OCI-LY3 (cell line): ENCODE measurements around the gene NDUFS7.

Source experiments
- H2AFZ ChIP-seq: fragments of 200-600, 300-600 bp; shearing (Covaris generic); 2 replicates; pipeline ENCODE4 v1.6.0; 2014; ENCODE audit warnings: antibody characterized with exemption, low read depth, low read length
- H3K27ac ChIP-seq: fragments of 200-600, 300-600 bp; sonication (generic); 2 replicates; pipeline ENCODE4 v1.5.1; 2014; ENCODE audit warnings: mild to moderate bottlenecking, low read length, moderate library complexity, mixed read lengths
- H3K27me3 ChIP-seq: fragments of 200-600, 300-600 bp; sonication (generic); 2 replicates; pipeline ENCODE4 v1.6.1; 2014; ENCODE audit warnings: low read depth, low read length, mixed read lengths
- H3K36me3 ChIP-seq: fragments of 200-600, 300-600 bp; sonication (generic); replicated peaks from 2 replicates; pipeline ENCODE3; 2014; ENCODE audit warnings: low read depth, low read length, mixed read lengths
- H3K4me1 ChIP-seq: fragments of 300-600, 200-600 bp; sonication (generic); 2 replicates; pipeline ENCODE4 v1.6.1; 2014; ENCODE audit warnings: low read length, mixed read lengths
- H3K4me2 ChIP-seq: fragments of 200-600, 300-600 bp; sonication (generic); 2 replicates; pipeline ENCODE4 v1.6.1; 2014; ENCODE audit warnings: low read length, mixed read lengths
- H3K4me3 ChIP-seq: fragments of 300-600, 200-600 bp; sonication (generic); 2 replicates; pipeline ENCODE4 v1.5.1; 2014; ENCODE audit warnings: antibody characterized with exemption, mild to moderate bottlenecking, low read length, moderate library complexity
- H3K79me2 ChIP-seq: fragments of 300-600, 200-600 bp; shearing (Covaris generic); 2 replicates; pipeline ENCODE4 v1.6.1; 2014; ENCODE audit warnings: mild to moderate bottlenecking, low read length, mixed read lengths
- H3K9ac ChIP-seq: fragments of 300-600, 200-600 bp; shearing (Covaris generic); 2 replicates; pipeline ENCODE4 v1.6.0; 2014; ENCODE audit warnings: mild to moderate bottlenecking, low read length, moderate library complexity
- H3K9me3 ChIP-seq: fragments of 200-600, 300-600 bp; shearing (Covaris generic); 2 replicates; pipeline ENCODE4 v1.6.1; 2014; ENCODE audit warnings: low read length, mixed read lengths; ENCODE audit not compliant: insufficient read depth
- H4K20me1 ChIP-seq: fragments of 200-600, 300-600 bp; sonication (generic); 2 replicates; pipeline ENCODE4 v1.6.1; 2016; ENCODE audit warnings: low read length, mixed read lengths; ENCODE audit not compliant: insufficient read depth
- EZH2phosphoT487 ChIP-seq: fragments of 200-600 bp; shearing (Covaris generic); IDR thresholded peaks from 2 replicates; pipeline ENCODE4 v1.6.1; 2018; ENCODE audit warnings: antibody characterized with exemption, mixed run types, low read depth
- TF ChIP-seq, protein P1 (sequence below): fragments of 200-600, 300-600 bp; sonication (generic); IDR thresholded peaks from 2 replicates; pipeline ENCODE4 v1.5.1; 2014; ENCODE audit warnings: antibody characterized with exemption, low read length, low read depth

NDUFS7 gene

DNA sequence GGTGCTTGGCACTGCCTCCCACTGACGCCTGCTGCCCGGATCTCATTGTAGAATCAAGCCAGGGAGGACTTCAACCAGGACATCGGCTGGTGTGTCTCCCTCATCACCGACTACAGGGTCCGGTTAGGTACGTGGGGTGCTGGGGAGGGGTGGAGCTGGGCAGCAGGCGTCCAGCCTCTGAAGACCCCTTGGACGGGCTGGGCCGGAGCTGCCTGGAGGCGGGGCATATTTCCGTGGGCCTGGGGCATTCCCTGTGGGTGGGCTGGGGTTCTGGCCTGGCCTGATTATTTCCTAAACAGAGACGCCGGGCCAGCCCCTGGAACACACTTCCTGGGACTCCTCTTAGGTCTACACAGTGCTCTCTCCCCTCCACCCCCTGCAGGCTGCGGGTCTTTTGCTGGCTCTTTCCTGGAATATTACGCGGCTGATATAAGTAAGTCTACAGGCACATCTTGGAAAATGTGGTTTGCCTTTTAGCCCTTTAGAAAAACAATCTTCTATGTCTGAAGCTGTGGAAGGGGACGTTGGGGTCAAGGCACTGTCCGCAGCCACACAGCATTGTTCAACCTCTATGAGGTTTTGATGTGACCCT, 14.4 kb upstream of the NDUFS7 start:
- TF ChIP-seq EZH2phosphoT487 = no peak
- TF ChIP-seq, protein P1, sequence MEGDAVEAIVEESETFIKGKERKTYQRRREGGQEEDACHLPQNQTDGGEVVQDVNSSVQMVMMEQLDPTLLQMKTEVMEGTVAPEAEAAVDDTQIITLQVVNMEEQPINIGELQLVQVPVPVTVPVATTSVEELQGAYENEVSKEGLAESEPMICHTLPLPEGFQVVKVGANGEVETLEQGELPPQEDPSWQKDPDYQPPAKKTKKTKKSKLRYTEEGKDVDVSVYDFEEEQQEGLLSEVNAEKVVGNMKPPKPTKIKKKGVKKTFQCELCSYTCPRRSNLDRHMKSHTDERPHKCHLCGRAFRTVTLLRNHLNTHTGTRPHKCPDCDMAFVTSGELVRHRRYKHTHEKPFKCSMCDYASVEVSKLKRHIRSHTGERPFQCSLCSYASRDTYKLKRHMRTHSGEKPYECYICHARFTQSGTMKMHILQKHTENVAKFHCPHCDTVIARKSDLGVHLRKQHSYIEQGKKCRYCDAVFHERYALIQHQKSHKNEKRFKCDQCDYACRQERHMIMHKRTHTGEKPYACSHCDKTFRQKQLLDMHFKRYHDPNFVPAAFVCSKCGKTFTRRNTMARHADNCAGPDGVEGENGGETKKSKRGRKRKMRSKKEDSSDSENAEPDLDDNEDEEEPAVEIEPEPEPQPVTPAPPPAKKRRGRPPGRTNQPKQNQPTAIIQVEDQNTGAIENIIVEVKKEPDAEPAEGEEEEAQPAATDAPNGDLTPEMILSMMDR = no peak
- no peak overlapping the region for H3K27ac ChIP-seq
- H3K4me3 ChIP-seq = no peak overlapping the region
- H3K9me3 ChIP-seq = no peaks in the 10 kb centered on the region
- H3K79me2 ChIP-seq = no peaks in the 10 kb centered on the region
- H3K4me2 ChIP-seq = no peak overlapping the region
- no peaks in the 10 kb centered on the region for H3K4me1 ChIP-seq
- H2AFZ ChIP-seq = no peak overlapping the region
- H3K9ac ChIP-seq = no peak overlapping the region
- no peaks in the 10 kb centered on the region for H3K27me3 ChIP-seq
- no peaks in the 10 kb centered on the region for H4K20me1 ChIP-seq
- peaks cover 22% of the 10 kb centered on the region for H3K36me3 ChIP-seq

DNA sequence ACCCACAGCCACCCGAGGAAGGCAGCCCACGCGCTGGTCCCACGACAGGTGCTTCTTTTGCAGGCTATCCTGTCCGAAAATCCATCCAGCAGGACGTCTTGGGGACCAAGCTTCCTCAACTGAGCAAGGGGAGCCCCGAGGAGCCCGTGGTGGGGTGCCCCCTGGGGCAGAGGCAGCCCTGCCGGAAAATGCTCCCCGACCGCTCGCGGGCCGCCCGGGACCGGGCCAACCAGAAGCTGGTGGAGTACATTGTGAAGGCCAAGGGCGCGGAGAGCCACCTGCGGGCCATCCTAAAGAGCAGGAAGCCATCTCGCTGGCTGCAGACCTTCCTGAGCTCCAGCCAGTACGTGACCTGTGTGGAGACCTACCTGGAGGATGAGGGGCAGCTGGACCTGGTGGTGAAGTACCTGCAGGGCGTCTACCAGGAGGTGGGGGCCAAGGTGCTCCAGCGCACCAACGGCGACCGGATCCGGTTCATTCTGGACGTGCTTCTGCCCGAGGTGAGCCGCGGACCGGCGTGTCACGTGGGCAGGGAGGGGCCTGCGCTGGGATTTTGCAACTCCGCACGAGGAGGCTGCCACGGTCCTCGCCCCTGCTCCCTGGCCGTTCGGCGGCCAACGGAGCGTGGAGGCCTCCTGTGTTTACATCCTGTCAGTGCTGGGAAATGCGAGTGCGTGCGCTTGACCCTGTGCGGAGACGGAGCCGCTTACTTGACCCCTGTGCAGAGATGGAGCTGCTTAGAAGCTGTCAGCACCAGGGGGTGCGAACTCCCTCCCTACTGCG, 12.9 kb upstream of the NDUFS7 start:
- Histone ChIP-seq H3K9me3 (no peaks in the 10 kb centered on the region), H3K27ac (no peak overlapping the region), H2AFZ (no peak overlapping the region), H3K4me3 (no peak overlapping the region), H4K20me1 (no peaks in the 10 kb centered on the region), H3K36me3 (peaks cover 18% of the 10 kb centered on the region), H3K4me2 (no peak overlapping the region), H3K4me1 (no peaks in the 10 kb centered on the region), H3K9ac (no peak overlapping the region), H3K79me2 (no peaks in the 10 kb centered on the region), H3K27me3 (no peaks in the 10 kb centered on the region)
- TF ChIP-seq, protein P1 = no peak
- TF ChIP-seq EZH2phosphoT487 = no peak

DNA sequence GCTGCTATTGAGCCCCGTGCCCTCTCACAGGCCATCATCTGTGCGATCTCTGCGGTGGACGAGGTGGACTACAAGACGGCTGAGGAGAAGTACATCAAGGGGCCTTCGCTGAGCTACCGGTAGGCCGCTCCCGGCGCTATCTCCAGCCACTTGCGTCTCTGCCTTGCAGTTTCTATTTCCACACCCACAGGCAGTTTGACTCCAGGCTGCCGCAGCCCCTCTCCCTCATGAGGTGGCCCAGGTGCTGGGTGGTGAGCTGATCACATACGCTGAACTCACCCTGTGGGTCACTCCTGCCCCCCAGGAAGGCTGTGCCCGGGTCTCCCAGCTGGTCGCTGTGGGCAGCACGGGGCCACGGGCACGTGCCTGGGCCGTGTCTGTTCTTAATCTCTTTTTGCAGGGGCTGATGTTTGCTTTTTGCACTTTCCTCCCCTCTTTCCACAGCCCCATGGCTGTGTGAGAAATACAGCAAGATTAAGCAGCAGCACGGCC, 10.6 kb upstream of the NDUFS7 start:
- H3K36me3 ChIP-seq = peaks cover 18% of the 10 kb centered on the region
- H3K4me1 ChIP-seq = no peaks in the 10 kb centered on the region
- no peaks in the 10 kb centered on the region for H3K79me2 ChIP-seq
- no peak overlapping the region for H3K27ac ChIP-seq
- H2AFZ ChIP-seq = no peak overlapping the region
- H3K9ac ChIP-seq = no peak overlapping the region
- TF ChIP-seq, protein P1 = no peak
- TF ChIP-seq EZH2phosphoT487 = no peak
- no peaks in the 10 kb centered on the region for H3K27me3 ChIP-seq
- H3K4me3 ChIP-seq = no peak overlapping the region
- no peaks in the 10 kb centered on the region for H4K20me1 ChIP-seq
- H3K9me3 ChIP-seq = no peaks in the 10 kb centered on the region
- H3K4me2 ChIP-seq = no peak overlapping the region

DNA sequence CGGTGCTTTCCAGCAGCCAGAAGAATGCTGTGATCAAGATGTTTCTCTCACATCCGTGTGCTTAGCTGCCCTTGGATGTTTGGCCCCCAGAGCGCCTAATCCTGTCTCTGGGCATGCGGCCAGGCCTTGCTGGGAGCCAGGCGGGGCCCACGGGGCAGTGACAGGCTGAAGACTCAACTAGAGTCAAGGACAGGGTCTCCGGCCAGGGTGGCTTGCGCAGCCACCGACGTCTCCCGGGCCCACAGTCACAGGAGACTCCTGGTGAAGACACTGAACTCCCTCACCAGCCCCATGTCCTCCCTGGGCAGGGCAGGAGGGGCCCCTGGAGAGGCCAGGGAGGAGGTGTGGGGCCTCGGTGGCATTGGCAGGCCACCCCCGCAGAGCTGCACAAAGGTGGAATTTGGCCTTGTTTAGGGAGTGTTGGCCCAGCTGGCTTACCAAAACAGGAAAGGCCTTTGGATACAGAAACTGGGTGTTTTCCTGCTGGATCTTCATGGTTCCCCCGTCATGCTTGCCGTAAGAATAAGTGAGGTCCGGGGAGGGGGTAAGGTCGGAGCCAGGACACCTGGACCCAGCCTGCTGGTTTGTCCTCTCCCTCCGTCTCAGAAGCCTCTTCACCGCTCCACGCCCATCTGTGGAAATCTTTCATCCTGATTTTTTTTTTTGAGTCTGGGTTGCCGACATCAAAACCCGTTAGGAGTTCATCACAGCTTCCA, 10.0 kb upstream of the NDUFS7 start:
- H3K79me2 ChIP-seq = no peaks in the 10 kb centered on the region
- H3K27ac ChIP-seq = no peak overlapping the region
- no peak overlapping the region for H3K4me2 ChIP-seq
- H3K9ac ChIP-seq = no peak overlapping the region
- no peaks in the 10 kb centered on the region for H3K27me3 ChIP-seq
- H3K36me3 ChIP-seq = peaks cover 15% of the 10 kb centered on the region
- no peaks in the 10 kb centered on the region for H3K9me3 ChIP-seq
- no peaks in the 10 kb centered on the region for H4K20me1 ChIP-seq
- TF ChIP-seq, protein P1 = no peak
- TF ChIP-seq EZH2phosphoT487 = no peak
- no peaks in the 10 kb centered on the region for H3K4me1 ChIP-seq
- H3K4me3 ChIP-seq = no peak overlapping the region
- no peak overlapping the region for H2AFZ ChIP-seq
